Measurements from ENCODE around the gene ADAM22.

Gene ADAM22

GRCh38 chr7:88169717-88170320 lies 235.8 kb downstream of the ADAM22 start:
- no peak for DNase-seq

- no peak for DNase-seq
Measured at GRCh38 chr7:88172842-88173241, 238.8 kb downstream of the ADAM22 start.

GRCh38 chr7:88176190-88176589 lies 242.1 kb downstream of the ADAM22 start:
- DNase-seq: no peak

GRCh38 chr7:88183051-88183450 lies 249.0 kb downstream of the ADAM22 start:
- DNase-seq: no peak

- no peak for DNase-seq
Measured at GRCh38 chr7:88184848-88185304, 250.8 kb downstream of the ADAM22 start.

GRCh38 chr7:88185650-88186049 lies 251.6 kb downstream of the ADAM22 start:
- DNase-seq: no peak

- DNase-seq: no peak
Measured at GRCh38 chr7:88191911-88192310, 257.9 kb downstream of the ADAM22 start.

- DNase-seq: no peak
Measured at GRCh38 chr7:88200261-88200660, 266.2 kb downstream of the ADAM22 start.

- no peak for DNase-seq
Measured at GRCh38 chr7:88200789-88201188, 266.7 kb downstream of the ADAM22 start.

GRCh38 chr7:88201305-88201704 lies 267.3 kb downstream of the ADAM22 start:
- no peak for DNase-seq

GRCh38 chr7:88202278-88202677 lies 268.2 kb downstream of the ADAM22 start:
- DNase-seq: no peak

GRCh38 chr7:88202799-88203198 lies 268.7 kb downstream of the ADAM22 start:
- no peak for DNase-seq

GRCh38 chr7:88203401-88203800 lies 269.4 kb downstream of the ADAM22 start:
- DNase-seq: no peak

GRCh38 chr7:88204525-88205110 lies 270.6 kb downstream of the ADAM22 start:
- no peak for DNase-seq

GRCh38 chr7:88205179-88205578 lies 271.1 kb downstream of the ADAM22 start:
- DNase-seq: no peak

GRCh38 chr7:88206254-88206653 lies 272.2 kb downstream of the ADAM22 start:
- no peak for DNase-seq

- DNase-seq: no peak
Measured at GRCh38 chr7:88208521-88208920, 274.5 kb downstream of the ADAM22 start.

- no peak for DNase-seq
Measured at GRCh38 chr7:88212918-88213317, 278.9 kb downstream of the ADAM22 start.

- DNase-seq: no peak
Measured at GRCh38 chr7:88214456-88214855, 280.4 kb downstream of the ADAM22 start.

- no peak for DNase-seq
Measured at GRCh38 chr7:88215295-88215694, 281.2 kb downstream of the ADAM22 start.

- no peak for DNase-seq
Measured at GRCh38 chr7:88216276-88216675, 282.2 kb downstream of the ADAM22 start.

- no peak for DNase-seq
Measured at GRCh38 chr7:88217675-88218428, 283.8 kb downstream of the ADAM22 start.

GRCh38 chr7:88218429-88218745 lies 284.3 kb downstream of the ADAM22 start:
- DNase-seq: no peak

GRCh38 chr7:88218836-88219605 lies 285.0 kb downstream of the ADAM22 start:
- no peak for DNase-seq

Measured in GDM1 (cell line).